GM18520 (cell line): Measurements from ENCODE around the gene THRAP3.
A peak's percentile ranks its signal among the peaks of the same experiment; 100 is the strongest.

Source experiments
- ATAC-seq: cut with Tn5 transposase; IDR thresholded peaks from one replicate; pipeline ENCODE4 v1.9.1; 2021; ENCODE audit not compliant: unreplicated experiment

THRAP3 gene

DNA sequence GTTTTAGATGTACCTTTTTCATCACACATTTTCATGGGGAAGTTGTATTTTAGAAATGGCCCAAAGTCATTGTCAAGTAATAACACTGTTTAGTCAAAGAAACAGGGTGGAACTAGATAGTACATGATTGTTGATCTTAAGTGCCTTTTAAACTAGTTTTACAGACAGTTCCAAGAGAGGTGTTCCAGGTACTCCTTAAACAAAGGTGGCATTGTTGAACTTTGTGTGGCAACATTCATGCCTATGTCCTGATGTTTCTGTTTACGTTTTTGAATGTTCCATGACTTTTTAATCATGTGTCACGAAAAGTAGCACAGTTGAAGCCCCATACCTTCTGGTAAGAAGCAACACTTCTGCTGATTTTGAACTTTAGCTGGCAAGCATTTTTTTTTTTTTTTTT is 72.8 kb downstream of the THRAP3 start:
- ATAC-seq, result no peak

DNA sequence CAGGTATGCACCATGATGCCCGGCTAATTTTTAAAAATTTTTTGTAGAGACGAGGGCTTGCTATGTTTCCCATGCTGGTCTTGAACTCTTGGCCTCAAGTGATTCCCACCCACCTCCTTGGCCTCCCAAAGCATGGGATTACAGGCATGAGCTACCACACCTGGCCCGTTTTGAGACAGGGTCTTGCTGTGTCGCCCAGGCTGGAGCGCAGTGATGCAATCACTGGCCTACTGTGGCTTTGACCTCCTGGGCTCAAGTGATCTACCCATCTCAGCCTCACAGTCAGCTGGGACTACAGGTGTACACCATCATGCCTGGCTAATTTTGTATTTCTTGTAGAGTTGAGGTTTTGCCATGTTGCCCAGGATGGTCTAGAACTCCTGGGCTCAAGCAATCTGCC is 74.4 kb downstream of the THRAP3 start:
- no peak for ATAC-seq

DNA sequence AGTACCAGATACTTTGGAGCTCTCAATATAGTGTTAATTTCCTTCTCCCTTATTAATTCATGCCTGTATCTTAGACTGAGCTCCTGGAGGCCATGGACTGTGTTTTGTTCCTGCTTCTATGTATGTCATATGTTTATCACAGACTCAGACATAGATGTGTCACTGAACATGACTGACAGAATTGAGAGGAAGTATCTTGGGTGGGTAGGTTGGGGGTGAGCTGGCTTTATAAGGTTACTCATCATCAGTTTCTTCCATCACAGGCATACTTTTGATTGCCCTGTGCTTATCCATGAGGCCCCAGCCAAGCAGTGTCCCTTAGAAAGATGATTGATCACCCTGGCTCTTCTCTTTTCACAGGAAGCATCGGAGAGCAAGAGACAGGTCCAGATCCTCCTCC is 76.3 kb downstream of the THRAP3 start:
- no peak for ATAC-seq

DNA sequence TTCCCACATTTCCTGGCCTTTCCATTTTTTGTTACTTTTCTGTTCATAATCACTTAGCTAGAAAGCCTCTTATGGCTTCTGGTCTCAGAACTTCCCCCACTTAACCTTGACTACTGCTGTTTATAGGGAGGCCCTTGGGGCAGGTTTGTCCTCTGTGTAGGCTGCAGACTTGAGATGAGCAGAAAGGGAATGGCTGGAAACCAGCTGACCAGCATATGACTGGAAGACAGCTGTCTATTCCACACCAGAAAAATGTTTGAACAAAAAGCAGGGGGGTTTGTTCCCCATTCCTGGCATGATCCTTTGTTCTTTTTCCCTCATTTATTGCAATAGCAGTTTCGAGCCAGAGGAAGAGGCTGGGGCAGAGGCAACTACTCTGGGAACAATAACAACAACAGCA is 77.0 kb downstream of the THRAP3 start:
- ATAC-seq, result no peak

DNA sequence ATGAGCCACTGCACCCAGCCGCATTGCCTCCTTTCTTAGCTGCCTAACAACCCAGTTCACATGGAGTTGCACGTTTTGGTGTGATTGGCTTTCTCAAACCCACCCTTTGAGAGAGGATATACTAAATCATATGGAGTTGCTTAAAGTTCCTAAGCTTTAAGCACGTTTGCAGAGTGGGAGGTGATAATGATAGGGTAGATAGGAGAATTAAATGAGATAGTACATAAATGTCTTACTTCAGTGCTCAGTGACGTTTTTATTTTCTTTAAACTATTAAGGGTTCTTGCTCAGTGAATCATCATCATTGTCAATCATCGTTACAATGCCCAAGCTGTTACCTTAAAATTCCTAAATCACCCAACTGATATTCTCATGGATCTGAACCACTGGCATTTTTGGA is 79.0 kb downstream of the THRAP3 start:
- no peak for ATAC-seq

DNA sequence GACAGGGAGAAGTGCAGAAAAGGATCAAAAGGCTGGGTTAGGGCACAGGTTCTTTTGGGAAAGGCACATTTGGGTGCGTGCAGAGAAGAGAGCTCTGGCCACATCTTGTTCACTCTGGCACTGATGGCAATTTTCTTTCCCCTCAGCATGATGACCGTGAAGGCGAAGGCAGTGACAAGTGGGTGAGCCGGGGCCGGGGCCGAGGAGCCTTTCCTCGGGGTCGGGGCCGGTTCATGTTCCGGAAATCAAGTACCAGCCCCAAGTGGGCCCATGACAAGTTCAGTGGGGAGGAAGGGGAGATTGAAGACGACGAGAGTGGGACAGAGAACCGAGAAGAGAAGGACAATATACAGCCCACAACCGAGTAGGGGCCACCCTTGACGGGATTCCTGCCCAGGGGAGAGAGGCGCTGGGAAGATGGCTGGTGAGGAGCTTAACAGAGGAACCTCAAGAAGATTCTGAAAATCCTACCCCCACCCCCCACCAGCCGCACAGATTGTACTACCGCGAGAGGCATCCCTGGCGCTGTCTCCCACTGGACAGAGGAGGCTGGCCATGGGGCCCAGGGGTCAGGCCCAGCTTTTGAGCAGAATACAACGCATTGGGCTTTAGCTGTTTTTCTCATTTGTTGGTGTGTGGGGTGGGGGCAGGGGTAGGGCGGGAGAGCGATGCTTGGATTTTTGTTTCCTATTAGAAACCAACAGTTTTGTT is 79.6 kb downstream of the THRAP3 start:
- no peak for ATAC-seq

DNA sequence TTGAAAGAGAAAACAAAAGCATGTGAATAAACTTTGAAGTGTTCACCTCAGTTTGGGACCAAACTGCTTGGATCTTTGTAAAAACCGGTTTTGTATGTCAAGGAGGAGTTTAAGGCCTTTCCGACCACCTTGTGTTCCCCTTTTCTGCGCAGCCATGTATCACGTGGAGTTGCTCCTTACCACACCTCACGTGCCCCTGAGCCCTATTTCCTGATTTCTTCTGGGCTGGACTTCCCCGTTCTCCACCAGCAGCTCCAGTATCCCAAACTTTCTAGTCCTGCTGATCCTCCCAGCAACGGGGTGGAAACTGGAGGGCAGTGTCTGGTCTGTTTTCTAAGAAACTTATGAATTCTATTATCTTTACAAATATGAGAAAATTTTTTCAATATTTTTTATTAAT is 80.3 kb downstream of the THRAP3 start:
- no peak for ATAC-seq

DNA sequence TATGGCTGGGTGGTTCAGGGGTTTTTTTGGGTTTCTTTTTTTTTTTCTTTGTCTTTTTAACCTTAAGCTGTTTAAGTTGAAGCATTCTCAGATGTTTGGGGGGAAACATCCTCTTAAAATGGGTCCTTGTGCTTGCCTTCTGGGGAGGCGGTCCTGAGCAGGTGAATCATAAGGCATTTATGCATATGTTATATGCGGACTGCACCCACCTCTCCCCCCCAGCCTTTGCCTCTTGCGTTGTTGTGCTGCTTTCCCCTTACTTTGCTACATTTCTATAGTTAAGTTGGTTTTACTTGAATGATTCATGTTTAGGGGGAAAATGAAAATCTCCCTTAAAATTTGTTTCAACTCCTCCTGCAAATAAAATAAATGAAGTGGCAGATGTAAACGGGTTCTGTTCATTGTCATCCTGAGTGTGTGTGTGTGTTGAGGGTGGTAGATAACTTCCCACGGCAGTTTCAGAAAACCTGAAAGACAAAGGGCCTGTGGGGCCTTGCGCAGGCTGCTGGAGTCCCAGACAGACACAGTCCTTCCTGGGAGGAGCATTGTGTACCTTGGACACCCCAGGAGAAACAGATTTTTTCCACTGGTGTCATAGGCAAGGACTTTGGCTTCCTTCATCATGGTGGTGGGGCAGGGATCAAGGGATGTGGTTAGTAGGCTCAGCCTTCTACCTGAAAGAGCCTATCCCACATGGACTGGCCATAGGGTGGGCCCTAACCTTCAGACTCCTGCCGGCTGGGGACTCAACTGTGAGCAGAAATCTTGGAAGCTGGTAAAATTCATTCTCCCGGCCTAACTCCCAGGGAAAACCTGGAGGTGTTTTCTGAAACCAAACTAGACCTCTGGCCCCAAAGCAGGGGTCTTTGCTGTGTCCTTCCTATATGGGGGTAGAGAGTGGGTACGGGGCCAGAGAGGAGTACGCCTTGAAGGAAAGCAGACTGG is 81.0 kb downstream of the THRAP3 start:
- no peak for ATAC-seq

DNA sequence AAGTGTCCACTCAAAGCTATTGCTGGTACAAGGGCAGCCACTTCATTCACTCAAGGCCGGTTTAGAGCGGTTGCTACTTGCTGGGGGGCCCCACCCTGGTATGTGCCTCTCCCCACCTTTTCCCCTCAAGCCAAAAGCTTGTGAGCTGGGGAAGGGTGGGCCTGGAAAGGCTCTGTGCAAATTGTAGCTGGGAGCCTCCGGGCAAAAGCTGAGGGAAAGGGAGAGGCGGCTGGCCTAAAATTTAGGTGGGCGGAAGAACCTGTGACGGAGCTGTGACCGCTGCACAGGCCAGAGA is 81.6 kb downstream of the THRAP3 start:
- ATAC-seq, result no peak

DNA sequence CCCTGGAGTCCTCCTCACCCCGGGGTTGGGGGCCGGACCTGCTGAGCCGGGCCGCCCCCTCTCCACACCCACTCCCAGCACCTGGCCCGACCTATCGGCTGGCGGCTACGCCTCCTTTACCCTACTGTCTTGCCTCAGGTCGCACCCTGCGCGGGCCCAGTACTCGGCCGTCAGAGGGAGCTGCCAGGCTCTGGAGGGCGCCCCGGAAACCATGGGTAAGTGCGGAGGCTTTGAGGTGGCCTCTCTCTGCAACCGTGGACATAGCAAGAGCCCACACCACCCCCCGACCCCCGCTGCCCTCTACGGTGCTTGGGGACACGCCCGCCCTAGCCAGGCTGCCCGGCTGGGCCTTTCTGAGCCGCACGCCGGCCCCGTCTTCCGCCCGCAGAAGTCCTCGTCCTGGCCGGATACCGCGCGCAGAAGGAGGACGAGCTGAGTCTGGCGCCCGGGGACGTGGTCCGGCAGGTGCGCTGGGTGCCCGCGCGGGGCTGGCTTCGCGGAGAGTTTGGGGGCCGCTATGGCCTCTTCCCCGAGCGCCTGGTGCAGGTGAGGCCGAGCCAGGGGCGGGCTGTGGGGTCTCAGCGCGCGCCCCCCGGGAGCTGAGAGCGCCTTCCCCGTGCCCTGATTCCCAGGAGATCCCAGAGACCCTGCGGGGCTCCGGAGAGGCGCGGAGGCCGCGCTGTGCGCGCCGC is 82.1 kb downstream of the THRAP3 start, which contains the start of gene SH3D21:
Gene SH3D21, plus strand, starts transcription at position 159 of the 692 bp plus-strand sequence. Its CDS starts 53 bp downstream, at position 212.
- ATAC-seq, result peak; percentile 13

DNA sequence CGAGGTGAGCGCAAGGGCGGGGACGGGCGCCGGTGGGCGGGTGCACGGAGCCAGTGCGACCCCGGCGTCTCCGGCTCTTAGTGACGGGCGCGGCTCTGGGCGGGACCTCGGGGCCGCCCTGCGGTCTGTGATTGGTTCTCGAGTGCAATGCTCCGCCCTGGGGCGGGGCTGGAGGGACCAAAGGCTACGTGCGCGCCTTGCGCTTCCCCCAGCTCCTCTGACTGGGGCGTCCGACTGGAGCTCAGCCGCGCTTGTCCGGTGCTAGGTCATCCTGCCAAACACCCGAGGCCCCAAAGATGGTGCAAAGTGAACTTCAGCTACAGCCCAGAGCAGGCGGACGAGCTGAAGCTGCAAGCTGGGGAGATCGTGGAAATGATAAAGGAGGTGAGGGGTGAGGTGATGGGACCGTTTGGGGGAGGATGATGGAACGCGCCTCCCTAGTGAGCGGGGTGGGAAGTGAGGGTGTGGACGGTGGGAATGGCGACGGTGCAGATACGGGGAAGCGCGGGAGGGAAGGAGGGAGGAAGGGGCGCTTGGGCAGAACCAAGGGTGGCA is 82.7 kb downstream of the THRAP3 start:
- ATAC-seq, result peak; percentile 98

DNA sequence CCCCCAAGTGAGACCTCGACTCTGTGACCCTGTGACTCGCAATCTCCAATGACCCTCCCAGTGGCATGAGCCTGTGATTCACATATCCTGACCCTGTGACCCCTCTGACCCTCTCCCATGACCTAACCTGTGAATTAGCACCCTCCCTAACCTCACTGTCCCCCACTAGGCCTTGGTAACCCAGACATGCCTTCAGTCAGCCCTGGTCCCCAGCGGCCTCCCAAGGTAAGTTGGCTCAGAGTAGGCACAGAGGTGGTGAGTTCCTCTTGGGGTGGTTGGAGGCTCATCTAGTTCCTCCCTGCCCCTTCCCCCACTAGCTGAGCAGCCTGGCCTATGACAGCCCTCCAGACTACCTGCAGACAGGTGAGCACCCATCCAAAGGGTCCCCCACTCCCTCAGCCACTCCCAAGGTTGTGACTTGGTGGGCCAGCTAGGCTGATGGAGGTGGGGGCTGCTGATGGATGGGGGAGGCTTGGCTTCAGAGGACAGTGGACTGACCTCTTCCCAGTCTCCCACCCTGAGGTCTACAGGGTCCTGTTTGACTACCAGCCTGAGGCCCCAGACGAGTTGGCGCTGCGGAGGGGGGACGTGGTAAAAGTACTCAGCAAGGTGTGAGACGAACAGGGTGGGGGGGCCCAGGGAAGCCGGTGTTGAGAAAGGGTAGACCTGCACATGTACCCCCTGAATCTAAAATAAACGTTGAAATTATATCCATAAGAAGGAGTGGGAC is 83.5 kb downstream of the THRAP3 start:
- no peak for ATAC-seq

DNA sequence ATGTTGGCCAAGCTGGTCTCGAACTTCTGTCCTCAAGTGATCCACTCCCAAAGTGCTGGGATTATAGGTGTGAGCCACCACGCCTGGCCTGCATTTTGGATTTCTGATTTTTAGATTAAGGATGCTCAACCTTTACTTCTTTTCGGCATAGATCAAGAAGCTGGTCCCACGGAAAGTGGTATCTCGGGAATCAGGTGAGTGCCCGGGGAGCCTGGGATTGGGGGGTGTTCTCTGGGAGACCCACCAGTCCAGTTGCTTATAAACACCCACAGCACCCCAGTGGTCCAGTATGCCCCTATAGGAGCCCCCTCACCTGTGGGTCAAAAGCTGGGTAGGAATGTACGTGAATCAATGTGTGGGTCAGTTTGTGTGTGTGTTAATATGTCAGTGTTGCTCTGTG is 85.2 kb downstream of the THRAP3 start:
- ATAC-seq, result no peak

DNA sequence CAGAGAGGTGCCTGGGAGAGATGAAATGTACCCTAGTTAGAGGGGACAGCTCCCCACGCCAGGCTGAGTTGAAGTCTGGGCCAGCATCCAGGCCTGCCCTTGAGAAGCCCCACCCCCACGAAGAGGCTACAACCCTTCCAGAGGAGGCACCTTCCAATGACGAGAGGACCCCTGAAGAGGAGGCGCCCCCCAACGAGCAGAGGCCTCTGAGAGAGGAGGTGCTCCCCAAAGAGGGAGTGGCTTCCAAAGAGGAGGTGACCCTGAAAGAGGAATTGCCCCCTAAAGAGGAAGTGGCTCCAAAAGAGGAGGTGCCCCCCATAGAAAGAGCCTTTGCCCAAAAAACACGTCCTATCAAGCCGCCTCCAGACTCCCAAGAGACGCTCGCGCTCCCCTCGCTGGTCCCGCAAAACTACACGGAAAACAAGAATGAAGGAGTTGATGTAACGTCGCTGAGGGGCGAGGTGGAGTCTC is 96.1 kb downstream of the THRAP3 start:
- ATAC-seq, result no peak

DNA sequence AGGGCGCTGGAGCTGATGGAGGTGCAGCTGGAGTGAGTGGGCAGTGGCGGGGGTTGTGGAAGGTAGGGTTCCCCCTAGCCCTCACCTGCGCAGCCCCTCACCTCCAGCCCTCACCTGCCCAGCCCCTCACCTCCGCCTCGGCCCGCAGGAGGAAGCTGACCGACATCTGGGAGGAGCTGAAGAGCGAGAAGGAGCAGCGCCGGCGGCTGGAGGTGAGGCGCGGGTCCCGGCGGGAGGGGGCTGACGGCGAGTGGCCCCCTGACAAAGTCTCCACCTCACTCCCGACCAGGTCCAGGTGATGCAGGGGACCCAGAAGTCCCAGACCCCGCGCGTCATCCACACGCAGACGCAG is 96.5 kb downstream of the THRAP3 start:
- no peak for ATAC-seq

DNA sequence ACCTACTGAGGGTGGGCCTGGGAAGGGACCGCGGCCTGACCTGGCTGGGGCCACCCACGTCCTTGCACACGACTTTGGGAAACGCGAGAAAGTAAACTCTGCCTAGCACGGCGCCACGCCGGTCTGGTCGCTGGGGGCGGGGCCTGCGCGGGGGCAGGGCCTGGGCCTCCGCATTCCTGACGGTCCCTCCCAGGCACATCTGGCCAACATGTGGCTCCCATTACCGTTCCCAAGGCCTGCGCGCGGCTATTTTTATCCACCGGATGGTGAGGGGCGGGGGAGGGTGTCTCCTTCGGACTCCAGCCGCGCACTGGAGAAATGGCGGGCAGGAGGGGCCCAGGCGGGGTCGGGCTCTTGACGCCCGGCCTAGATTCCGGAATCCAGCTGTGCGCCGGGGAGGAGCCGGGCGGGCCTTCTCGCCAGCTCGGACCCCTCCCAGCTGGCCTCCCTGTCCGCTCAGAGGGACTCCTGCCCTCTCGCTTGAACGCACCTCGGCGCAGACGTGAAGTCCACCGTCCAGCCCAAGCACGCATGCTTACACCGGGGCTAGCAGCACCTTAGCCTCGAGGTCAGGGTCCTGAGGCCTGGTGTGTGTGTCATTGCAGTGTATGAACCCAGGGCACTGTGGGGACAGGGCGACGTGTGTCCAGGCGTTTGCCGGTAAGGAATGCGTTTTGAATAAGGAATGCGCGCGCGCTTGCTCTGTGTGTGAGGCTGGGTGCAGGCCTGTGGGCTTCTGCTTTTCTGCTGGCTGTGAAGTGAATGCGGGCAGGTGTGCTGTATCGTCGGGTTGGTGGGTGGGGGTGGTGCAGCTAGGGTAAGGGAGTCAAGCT is 97.1 kb downstream of the THRAP3 start:
- no peak for ATAC-seq

DNA sequence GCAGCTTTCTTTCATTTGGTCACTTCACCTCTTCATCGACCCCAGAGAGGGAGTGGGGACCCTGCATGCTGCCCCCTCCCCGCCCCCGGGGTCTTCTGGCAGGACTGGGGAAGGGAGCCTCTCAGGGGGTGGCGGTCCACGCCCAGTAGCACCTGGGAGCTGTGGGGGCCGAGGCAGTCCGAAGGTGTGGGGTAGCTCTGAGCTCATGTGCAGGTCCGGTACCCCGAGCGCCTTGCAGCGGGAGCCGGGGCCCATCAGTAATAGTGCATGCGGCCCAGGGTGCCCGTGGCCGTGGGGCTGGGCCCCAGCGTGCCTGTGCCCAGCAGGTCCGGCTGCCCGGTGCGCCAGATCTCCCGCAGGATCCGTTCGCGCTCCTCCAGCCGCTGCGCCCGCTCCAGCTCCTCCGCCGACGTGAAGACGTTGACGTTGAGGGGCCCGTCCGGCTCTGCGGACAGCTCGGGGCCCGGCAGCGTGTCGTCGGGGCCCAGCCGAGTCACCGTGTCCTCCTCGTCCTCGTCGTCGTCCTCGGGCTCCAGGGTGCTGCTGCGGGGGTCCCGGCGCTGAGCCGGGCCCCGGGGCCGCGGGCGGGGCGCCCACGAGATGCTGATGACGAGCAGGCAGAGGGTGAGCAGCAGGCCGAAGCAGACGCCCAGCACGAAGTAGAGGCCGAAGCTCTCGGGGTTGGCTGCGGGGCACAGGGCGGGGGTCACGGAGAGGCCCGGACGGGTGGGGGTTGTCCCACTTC is 98.0 kb downstream of the THRAP3 start:
- ATAC-seq, result no peak

DNA sequence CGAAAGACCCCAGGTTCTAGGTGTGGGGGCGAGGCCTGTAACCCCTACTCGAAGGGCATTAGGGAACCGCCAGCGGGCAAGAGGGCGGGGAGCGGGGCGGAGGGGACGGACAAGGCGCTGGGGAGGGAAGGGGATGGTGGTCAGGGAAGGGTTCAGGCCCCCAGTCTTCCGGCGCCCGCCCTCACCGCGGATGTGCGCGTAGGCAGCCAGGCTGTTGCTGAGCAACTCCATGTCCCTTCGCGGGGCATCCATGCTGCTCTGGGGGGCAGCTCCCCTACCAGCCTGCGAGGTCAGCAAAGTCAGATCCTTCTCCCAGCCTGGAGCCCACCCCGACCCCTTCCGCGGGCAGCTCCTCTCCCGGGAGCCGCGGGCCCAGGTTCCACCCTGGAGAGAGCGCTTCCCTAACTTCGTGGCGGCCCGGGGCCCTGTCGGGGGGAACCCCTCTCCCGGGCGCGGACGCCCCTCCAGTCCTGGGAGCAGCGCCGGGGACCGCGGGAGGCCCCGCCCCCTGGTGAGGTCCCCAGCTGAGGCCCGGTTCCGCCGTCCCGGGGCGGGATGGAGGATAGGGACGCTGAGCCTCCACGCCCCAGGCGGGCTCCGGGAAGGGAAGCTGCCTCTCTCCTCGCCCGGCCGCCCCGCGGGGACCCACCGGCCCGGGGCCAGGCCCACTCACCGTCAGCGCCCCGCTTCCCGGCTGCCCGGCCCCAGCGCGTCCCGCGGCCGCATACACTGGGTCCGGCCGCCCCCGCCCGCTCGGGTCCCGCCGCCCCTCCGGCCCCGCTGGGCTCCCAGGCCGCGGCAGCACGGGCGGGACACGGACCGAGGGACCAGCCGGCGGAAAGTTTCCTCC is 98.8 kb downstream of the THRAP3 start:
- no peak for ATAC-seq
